ENCODE results near the gene RLN3. TPM values are rescaled to one million over a fixed set of nuclear protein-coding genes. Genes with fewer than 3 reads are reported as not detected.

The RLN3 gene
- total and polyA plus RNA-seq, 2 of the 8 experiments (the other 6 are each of a cell fraction or from before 2014, with no cell fraction given) = not detected

DNA sequence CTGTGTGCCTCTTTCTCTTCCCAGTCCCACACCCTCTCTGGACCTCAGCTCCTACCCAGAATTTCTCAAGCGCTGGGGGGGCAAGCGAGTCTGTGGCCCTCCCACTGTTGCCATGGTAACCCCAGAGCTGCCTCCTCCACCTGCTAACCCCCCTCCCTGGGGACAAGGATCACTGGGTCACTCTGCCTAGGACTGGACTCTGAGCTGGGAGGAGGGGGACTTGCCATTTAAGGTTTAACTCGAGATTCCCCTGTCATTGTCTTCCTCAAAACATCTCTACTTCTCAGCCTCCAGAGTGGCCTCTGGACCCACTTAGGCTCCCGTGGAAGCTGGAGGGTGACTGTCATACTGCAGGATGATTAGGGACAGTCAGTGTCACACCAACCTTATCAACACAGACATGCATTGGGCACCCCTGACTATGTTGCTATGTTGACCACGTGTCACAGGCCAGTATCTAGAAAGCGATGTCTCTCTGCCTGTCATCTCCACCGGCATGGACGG, 31.8 kb downstream of the RLN3 start (continued):
- TF ChIP-seq HDAC6 (IDR thresholded peaks at IDR 0.05; ENCODE audit: low read depth, low read length) = no peak
